HepG2 (cell line): Measurements from ENCODE around the gene PSAP. TPM values are rescaled to one million over a fixed set of nuclear protein-coding genes. Genes with fewer than 3 reads are reported as not detected.

ENCODE experiments used
- E2F5 ChIP-seq: sonication (generic); formaldehyde crosslinking; conservative IDR thresholded peaks from 2 replicates; pipeline ENCODE4 v1.4.0; 2020; ENCODE audit warnings: missing genetic modification reagents
- PHF20 ChIP-seq: sonication (generic); formaldehyde crosslinking; IDR thresholded peaks from 2 replicates; pipeline ENCODE4 v1.5.0; 2020; ENCODE audit warnings: mild to moderate bottlenecking, missing genetic modification reagents
- SNAPC4 ChIP-seq: sonication (generic); formaldehyde crosslinking; IDR thresholded peaks from 2 replicates; pipeline ENCODE4 v1.4.0; 2020; ENCODE audit warnings: mild to moderate bottlenecking, missing genetic modification reagents
- polyA plus RNA-seq, 8 experiments: library from polyadenylated mRNA; depleted of rRNA in 3 of 8; stranded (reverse) in 7 of 8; unstranded in 1 of 8; fragments of >200 nt; fragmentation: Illumina TruSeq in 4 of 8; extraction: Trizol in 4 of 8; gene quantifications; 2 replicates each; pipeline versions ENCODE4 v1.2.1 to v1.2.3, GENCODE V29; 2011 to 2016; ENCODE audit warnings: low read depth in 4 of 8, missing spikeins in 1 of 8, mixed read lengths in 1 of 8; ENCODE audit not compliant: insufficient read depth in 1 of 8
- total RNA-seq, 5 experiments: library from RNA; depleted of rRNA; stranded (reverse); fragments of >200 nt; fragmentation: Illumina TruSeq; extraction: Trizol; gene quantifications; 2 replicates each; pipeline ENCODE4 v1.2.3, GENCODE V29; 2016; ENCODE audit warnings: low read depth in 1 of 5
- TF ChIP-seq, protein P1 (sequence below): sonication (generic); formaldehyde crosslinking; IDR thresholded peaks from 2 replicates; pipeline ENCODE4 v1.8.0; 2022; ENCODE audit warnings: missing genetic modification reagents, low read depth, mild to moderate bottlenecking, borderline replicate concordance
- TF ChIP-seq, protein P2 (sequence below): sonication (generic); formaldehyde crosslinking; IDR thresholded peaks from 2 replicates; pipeline ENCODE4 v1.8.1; 2023; ENCODE audit warnings: missing genetic modification reagents, mild to moderate bottlenecking, borderline replicate concordance

PSAP gene
- total and polyA plus RNA-seq, 2 of the 13 experiments (the other 11 are each of a cell fraction or from before 2014, with no cell fraction given): 323 to 643 TPM

DNA sequence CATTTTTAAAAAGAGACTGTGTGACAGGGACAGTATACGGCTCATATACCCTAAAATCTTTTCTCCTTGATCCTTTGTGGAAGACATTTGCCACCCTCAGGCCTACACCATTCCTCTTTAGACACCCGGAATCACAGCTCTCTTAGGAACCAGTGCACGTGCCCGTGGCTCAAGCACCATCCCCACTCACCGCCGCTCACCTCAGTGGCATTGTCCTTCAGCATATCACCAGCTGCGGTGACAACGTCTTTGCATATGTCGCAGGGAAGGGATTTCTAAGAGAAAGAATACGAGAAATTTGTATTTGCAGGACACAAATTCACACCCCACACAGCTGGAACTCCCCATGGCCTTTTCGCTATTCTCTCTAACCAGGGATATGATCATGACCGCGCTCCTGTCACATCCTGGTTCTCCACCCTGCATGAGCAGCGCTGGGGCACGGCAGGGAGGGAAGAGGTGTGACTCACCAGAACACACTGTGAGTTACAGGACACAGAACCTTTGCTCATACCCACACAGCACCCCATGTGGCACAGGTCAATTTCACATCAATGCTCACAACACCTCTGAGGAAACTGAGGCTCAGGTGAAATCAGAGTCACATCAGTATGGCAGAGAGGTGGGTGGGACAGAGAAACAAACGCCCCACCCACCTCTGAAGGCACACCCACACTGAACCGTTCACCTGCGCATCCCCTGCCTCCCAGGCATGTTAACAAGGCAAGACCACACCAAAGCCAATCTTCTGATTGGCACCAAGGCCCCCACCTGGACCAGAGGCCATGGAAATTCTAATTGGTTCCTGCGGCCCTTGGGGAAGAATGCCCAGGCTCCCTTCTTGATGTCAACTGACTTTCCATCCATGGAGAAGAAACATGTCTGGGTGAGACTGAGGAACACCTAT is 19.2 kb downstream of the PSAP start (continued):
- TF ChIP-seq SNAPC4 (CRISPR knock-in tag) (no peak), PHF20 (CRISPR knock-in tag) (no peak), E2F5 (no peak)
- TF ChIP-seq, protein P1, sequence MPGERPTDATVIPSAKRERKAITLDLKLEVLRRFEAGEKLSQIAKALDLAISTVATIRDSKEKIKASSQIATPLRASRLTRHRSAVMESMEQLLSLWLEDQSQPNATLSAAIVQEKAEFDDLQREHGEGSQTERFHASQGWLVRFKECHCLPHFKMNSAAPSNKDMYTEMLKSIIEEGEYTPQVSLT (CRISPR knock-in tag): no peak
- TF ChIP-seq, protein P2, sequence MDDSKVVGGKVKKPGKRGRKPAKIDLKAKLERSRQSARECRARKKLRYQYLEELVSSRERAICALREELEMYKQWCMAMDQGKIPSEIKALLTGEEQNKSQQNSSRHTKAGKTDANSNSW (CRISPR knock-in tag): no peak
